ENCODE measurements around the gene MND1.

GRCh38 chr4:153448003-153448731, 103.7 kb downstream of the MND1 start:
- TF ChIP-seq CTCF (IDR thresholded peaks at IDR 0.05; ENCODE audit: low read length): no peak
- TF ChIP-seq EZH2 (IDR thresholded peaks at IDR 0.05; ENCODE audit: borderline replicate concordance, low read length): no peak
